Body of pancreas (tissue), 4 donors: Measurements from ENCODE around the gene CHRDL2. TPM values are rescaled to one million over a fixed set of nuclear protein-coding genes. Genes with fewer than 3 reads are reported as not detected.
"Not testable (repeated sequence)": the region's sequence is repeated elsewhere in the genome, so short reads cannot be mapped to it uniquely, and the experiment has no call there.

Experiments
- ATAC-seq: fragments of 150-250 bp; one replicate; pipeline ENCODE4 v1.9.1; 2016
- DNase-seq, 4 donors: peaks; one replicate each; pipeline ENCODE4 v3.0.0-alpha.2; 2019
- H3K27ac ChIP-seq, 4 donors: fragments of 200-600 bp; sonication (generic); 1 replicate in 3 of 4; 2 replicates in 1 of 4; pipeline versions ENCODE4 v1.5.1 to v1.6.1; 2016 to 2019; ENCODE audit warnings: mild to moderate bottlenecking in 1 of 4, mixed read lengths in 1 of 4, moderate library complexity in 1 of 4
- H3K27me3 ChIP-seq, 2 donors: fragments of 200-600 bp; sonication (generic); one replicate each; pipeline ENCODE4 v1.6.0; 2016; ENCODE audit warnings: mild to moderate bottlenecking in 1 of 2
- H3K36me3 ChIP-seq, 2 donors: fragments of 200-600 bp; sonication (generic); replicated peaks in 1 of 2; 2 replicates each; pipeline ENCODE4 v1.5.1; 2016; ENCODE audit warnings: low read depth in 2 of 2; ENCODE audit not compliant: insufficient read depth in 1 of 2
- H3K4me1 ChIP-seq: fragments of 200-600 bp; sonication (generic); one replicate; pipeline ENCODE4 v1.6.0; 2016
- H3K4me3 ChIP-seq, 2 donors: fragments of 200-600 bp; sonication (generic); 1 replicate in 1 of 2; 2 replicates in 1 of 2; pipeline ENCODE4 v1.5.1; 2016 to 2019
- H3K9me3 ChIP-seq, 3 donors: fragments of 200-600 bp; sonication (generic); 1 replicate in 2 of 3; 2 replicates in 1 of 3; pipeline ENCODE4 v1.5.1; 2016
- CTCF ChIP-seq, 7 experiments: fragments of 450-650 bp in 4 of 7; fragments of 200-600 bp in 3 of 7; sonication (generic) in 3 of 7; IDR thresholded peaks; one replicate each; pipeline ENCODE4 v1.5.1; 2016 to 2019; ENCODE audit warnings: antibody characterized with exemption in 7 of 7
- POLR2A ChIP-seq, 3 donors: fragments of 450-650 bp; IDR thresholded peaks; one replicate each; pipeline ENCODE4 v1.6.1; 2016; ENCODE audit warnings: antibody characterized with exemption in 3 of 3, mild to moderate bottlenecking in 2 of 3
- WGBS, 2 donors: methylation state at CpG; one replicate each; pipeline ENCODE4 v1.1.5; 2017; 5-methylcytosine and 5-hydroxymethylcytosine counted together
- intact Hi-C: fragments of 100-400 bp; cut with DNase I; formaldehyde crosslinking; loops from one replicate; pipeline ENCODE4 v1.15.1; 2023
- total RNA-seq, 2 donors: library from RNA; depleted of rRNA; stranded (reverse); fragments of >200 nt; gene quantifications; one replicate each; pipeline ENCODE4 v1.1.0, GENCODE V29; 2016

CHRDL2 gene
- total RNA-seq, 2 donors from 2014 or later, result not detected

GRCh38 chr11:74669211-74670160 lies 61.7 kb downstream of the CHRDL2 start:
- H3K27me3 ChIP-seq, result no peaks in the 10 kb centered on the region
- ATAC-seq (no peak), DNase-seq (no peak)
- H3K27ac ChIP-seq, result no peak overlapping the region
- WGBS, 2 donors, result 93 to 96% methylated on average over 10 to 17 of the region's 17 CpGs
- intact Hi-C loops, result no loop called here
- H3K4me1 ChIP-seq, result peaks cover 10% of the 10 kb centered on the region
- H3K4me3 ChIP-seq, result no peak overlapping the region
- TF ChIP-seq CTCF (IDR thresholded peaks at IDR 0.05) (no peak), POLR2A (IDR thresholded peaks at IDR 0.05) (no peak)
- no peaks in the 10 kb centered on the region for H3K36me3 ChIP-seq
- no peaks in the 10 kb centered on the region for H3K9me3 ChIP-seq

GRCh38 chr11:74663315-74663714 lies 67.9 kb downstream of the CHRDL2 start:
- intact Hi-C loops, result no loop called here
- H3K36me3 ChIP-seq, result no peaks in the 10 kb centered on the region
- H3K4me3 ChIP-seq, result no peak overlapping the region
- no peaks in the 10 kb centered on the region for H3K27me3 ChIP-seq
- ATAC-seq, result no peak
- H3K27ac ChIP-seq, result no peak overlapping the region
- DNase-seq, result no peak
- TF ChIP-seq CTCF (IDR thresholded peaks at IDR 0.05), result no peak
- TF ChIP-seq POLR2A (IDR thresholded peaks at IDR 0.05), result no peak
- WGBS, 2 donors, result 31 to 44% methylated on average over 1 of the region's 1 CpG
- no peaks in the 10 kb centered on the region for H3K9me3 ChIP-seq
- peaks cover 4% of the 10 kb centered on the region for H3K4me1 ChIP-seq

GRCh38 chr11:74662487-74663103 lies 68.6 kb downstream of the CHRDL2 start:
- intact Hi-C loops, result no loop called here
- Histone ChIP-seq H3K27me3 (no peaks in the 10 kb centered on the region), H3K36me3 (no peaks in the 10 kb centered on the region), H3K9me3 (no peaks in the 10 kb centered on the region), H3K4me1 (peaks cover 4% of the 10 kb centered on the region), H3K27ac (no peak overlapping the region), H3K4me3 (no peak overlapping the region)
- ATAC-seq, result no peak
- TF ChIP-seq CTCF (IDR thresholded peaks at IDR 0.05) (no peak), POLR2A (IDR thresholded peaks at IDR 0.05) (no peak)
- no peak for DNase-seq
- WGBS, 2 donors, result 85 to 93% methylated on average over 4 of the region's 4 CpGs

GRCh38 chr11:74659124-74659523 lies 72.1 kb downstream of the CHRDL2 start:
- intact Hi-C loops, result not testable (repeated sequence)
- WGBS, 2 donors, result 67% methylated on average over 3 of the region's 4 CpGs

GRCh38 chr11:74654976-74655375 lies 76.2 kb downstream of the CHRDL2 start:
- 91 to 95% methylated on average over 5 of the region's 5 CpGs for WGBS, 2 donors
- no peak for ATAC-seq

More at GRCh38 chr11:74659124-74659523, 72.1 kb downstream of the CHRDL2 start:
- not testable (repeated sequence) for H3K4me1 ChIP-seq, DNase-seq, H3K4me3 ChIP-seq, H3K27ac ChIP-seq, H3K27me3 ChIP-seq, H3K9me3 ChIP-seq, ATAC-seq, H3K36me3 ChIP-seq

More at GRCh38 chr11:74654976-74655375, 76.2 kb downstream of the CHRDL2 start:
- intact Hi-C loops, result no loop called here
- Histone ChIP-seq H3K9me3 (no peaks in the 10 kb centered on the region), H3K36me3 (no peaks in the 10 kb centered on the region), H3K27me3 (no peaks in the 10 kb centered on the region), H3K4me3 (no peak overlapping the region), H3K4me1 (no peaks in the 10 kb centered on the region), H3K27ac (no peak overlapping the region)
- no peak for TF ChIP-seq CTCF (IDR thresholded peaks at IDR 0.05)
- no peak for TF ChIP-seq POLR2A (IDR thresholded peaks at IDR 0.05)
- no peak for DNase-seq
